GM23338 (cell line): ENCODE measurements around the gene TACC3. TPM values are rescaled to one million over a fixed set of nuclear protein-coding genes. Genes with fewer than 3 reads are reported as not detected.

Source experiments
- ATAC-seq: fragments of 200-7000 bp; cut with Tn5 transposase; 3 replicates; pipeline ENCODE4 v1.9.1; 2020
- DNase-seq: peaks from one replicate; pipeline ENCODE4 v3.0.0-alpha.2; 2015; ENCODE audit warnings: low spot score
- H2AFZ ChIP-seq: fragments of 200-600 bp; sonication (generic); 2 replicates; pipeline ENCODE4 v1.8.0; 2016; ENCODE audit warnings: antibody characterized with exemption, mild to moderate bottlenecking, moderate library complexity
- H3F3A ChIP-seq: fragments of 200-600 bp; sonication (generic); replicated peaks from 2 replicates; pipeline ENCODE4 v1.8.0; 2017; ENCODE audit warnings: antibody characterized with exemption, mixed run types, low read depth
- H3K27ac ChIP-seq: fragments of 200-600 bp; sonication (generic); 2 replicates; pipeline ENCODE4 v1.6.1; 2016; ENCODE audit warnings: low read depth
- H3K27me3 ChIP-seq: fragments of 200-600 bp; sonication (generic); 2 replicates; pipeline ENCODE4 v1.8.0; 2016; ENCODE audit warnings: mild to moderate bottlenecking, mixed run types, moderate library complexity; ENCODE audit not compliant: insufficient read depth
- H3K36me3 ChIP-seq: fragments of 200-600 bp; sonication (generic); 2 replicates; pipeline ENCODE4 v1.8.0; 2016; ENCODE audit warnings: mild to moderate bottlenecking; ENCODE audit not compliant: insufficient read depth
- H3K4me1 ChIP-seq: fragments of 200-600 bp; sonication (generic); 2 replicates; pipeline ENCODE4 v1.8.0; 2016; ENCODE audit warnings: mild to moderate bottlenecking, moderate library complexity; ENCODE audit not compliant: insufficient read depth
- H3K4me2 ChIP-seq: fragments of 200-600 bp; sonication (generic); 2 replicates; pipeline ENCODE4 v1.7.1; 2017; ENCODE audit warnings: mixed run types
- H3K4me3 ChIP-seq: fragments of 200-600 bp; sonication (generic); 2 replicates; pipeline ENCODE4 v1.6.1; 2016; ENCODE audit warnings: mixed run types
- H3K79me2 ChIP-seq: fragments of 200-600 bp; sonication (generic); replicated peaks from 2 replicates; pipeline ENCODE4 v1.8.0; 2017; ENCODE audit warnings: mild to moderate bottlenecking; ENCODE audit not compliant: insufficient read depth
- H3K9me2 ChIP-seq: fragments of 200-600 bp; sonication (generic); 2 replicates; pipeline ENCODE4 v1.8.0; 2017; ENCODE audit not compliant: insufficient read depth
- H4K20me1 ChIP-seq: fragments of 200-600 bp; sonication (generic); replicated peaks from 2 replicates; pipeline ENCODE4 v1.8.0; 2017; ENCODE audit warnings: mild to moderate bottlenecking; ENCODE audit not compliant: insufficient read depth
- H3K27ac Mint-ChIP-seq: 2 replicates; pipeline ENCODE4 v1.8.0; 2020; ENCODE audit warnings: inconsistent platforms, mild to moderate bottlenecking, moderate library complexity, mixed read lengths
- H3K27me3 Mint-ChIP-seq: 3 replicates; pipeline ENCODE4 v1.8.0; 2022; ENCODE audit warnings: low read depth, mild to moderate bottlenecking, moderate library complexity, mixed read lengths, inconsistent platforms; ENCODE audit not compliant: insufficient read depth, poor library complexity
- H3K36me3 Mint-ChIP-seq: 3 replicates; pipeline ENCODE4 v1.8.0; 2021; ENCODE audit warnings: low read depth, mild to moderate bottlenecking, inconsistent platforms, moderate library complexity, mixed read lengths
- H3K4me1 Mint-ChIP-seq: 3 replicates; pipeline ENCODE4 v1.8.0; 2020; ENCODE audit warnings: mild to moderate bottlenecking, inconsistent platforms, mixed read lengths
- H3K4me3 Mint-ChIP-seq: 3 replicates; pipeline ENCODE4 v1.8.0; 2021; ENCODE audit warnings: moderate library complexity, mild to moderate bottlenecking, inconsistent platforms, mixed read lengths
- H3K9me3 Mint-ChIP-seq: 3 replicates; pipeline ENCODE4 v1.8.0; 2020; ENCODE audit warnings: moderate library complexity, mild to moderate bottlenecking, inconsistent platforms, mixed read lengths
- CREB1 ChIP-seq: fragments of 250-450 bp; sonication (Bioruptor Pico); IDR thresholded peaks from 2 replicates; pipeline ENCODE4 v1.5.0; 2020; ENCODE audit warnings: low read depth, mild to moderate bottlenecking, moderate library complexity
- CTCF ChIP-seq, 2 experiments: fragments of 200-600 bp in 1 of 2; sonication (generic) in 1 of 2; conservative IDR thresholded peaks; 2 replicates each; pipeline versions ENCODE4 v1.5.1 to v1.6.1; 2016 to 2017; ENCODE audit warnings: antibody characterized with exemption in 2 of 2, low read depth in 2 of 2, mild to moderate bottlenecking in 2 of 2, moderate library complexity in 1 of 2
- EZH2 ChIP-seq: fragments of 200-600 bp; sonication (generic); IDR thresholded peaks from one replicate; pipeline ENCODE4 v1.8.0; 2017; ENCODE audit warnings: antibody characterized with exemption, mild to moderate bottlenecking, low read depth; ENCODE audit not compliant: unreplicated experiment
- EZH2phosphoT487 ChIP-seq: fragments of 200-600 bp; sonication (generic); IDR thresholded peaks from one replicate; pipeline ENCODE4 v1.8.1; 2018; ENCODE audit warnings: antibody characterized with exemption; ENCODE audit not compliant: unreplicated experiment
- JUNB ChIP-seq: IDR thresholded peaks from one replicate; pipeline ENCODE4 v1.6.1; 2016; ENCODE audit warnings: antibody characterized with exemption; ENCODE audit not compliant: unreplicated experiment
- NANOG ChIP-seq: IDR thresholded peaks from 2 replicates; pipeline ENCODE4 v1.6.1; 2016; ENCODE audit warnings: antibody characterized with exemption, borderline replicate concordance
- POLR2AphosphoS5 ChIP-seq: IDR thresholded peaks from 2 replicates; pipeline ENCODE4 v1.6.1; 2016; ENCODE audit warnings: antibody characterized with exemption, low read depth
- STAT1 ChIP-seq: IDR thresholded peaks from one replicate; pipeline ENCODE4 v1.6.1; 2016; ENCODE audit warnings: antibody characterized with exemption; ENCODE audit not compliant: unreplicated experiment
- ZNF114 ChIP-seq: fragments of 250-450 bp; sonication (Bioruptor Pico); IDR thresholded peaks from 2 replicates; pipeline ENCODE4 v1.5.0; 2020; ENCODE audit warnings: mild to moderate bottlenecking, moderate library complexity
- ZNF331 ChIP-seq: fragments of 250-450 bp; sonication (Bioruptor Pico); IDR thresholded peaks from 2 replicates; pipeline ENCODE4 v1.5.0; 2020; ENCODE audit warnings: low read depth, mild to moderate bottlenecking, moderate library complexity
- polyA plus RNA-seq: library from polyadenylated mRNA; unstranded; fragments of >200 nt; fragmentation: Nextera tagmentation; extraction: Ambion mirVana; gene quantifications from 2 replicates; pipeline ENCODE4 v1.2.1, GENCODE V29; 2016
- total RNA-seq: library from RNA; depleted of rRNA; stranded (reverse); fragments of >200 nt; shearing (Covaris generic); gene quantifications from 2 replicates; pipeline ENCODE4 v1.2.3, GENCODE V29; 2014
- TF ChIP-seq, protein P1 (sequence below): fragments of 250-450 bp; sonication (Bioruptor Pico); IDR thresholded peaks from 2 replicates; pipeline ENCODE4 v1.5.0; 2020; ENCODE audit warnings: mild to moderate bottlenecking, moderate library complexity
- TF ChIP-seq, protein P2 (sequence below): IDR thresholded peaks from one replicate; pipeline ENCODE4 v1.6.1; 2018; ENCODE audit warnings: antibody characterized with exemption; ENCODE audit not compliant: unreplicated experiment
- TF ChIP-seq, protein P3 (sequence below): IDR thresholded peaks from 2 replicates; pipeline ENCODE4 v1.6.1; 2016; ENCODE audit warnings: antibody characterized with exemption

TACC3 gene
- total and polyA plus RNA-seq, 2 experiments from 2014 or later: 120 TPM

- ATAC-seq (no peak), DNase-seq (no peak)
- Histone ChIP-seq H3K79me2 (peaks cover 3% of the 10 kb centered on the region; the same call in 1 of the 2 replicates), H3K4me1 (no peaks in the 10 kb centered on the region), H3K4me2 (no peak overlapping the region), H3K27me3 (no peaks in the 10 kb centered on the region), H2AFZ (no peak overlapping the region), H3K36me3 (peaks cover 35% of the 10 kb centered on the region), H3F3A (no peaks in the 10 kb centered on the region), H3K4me3 (no peak overlapping the region), H3K9me2 (no peaks in the 10 kb centered on the region), H4K20me1 (peaks cover 32% of the 10 kb centered on the region), H3K27ac (no peak overlapping the region)
- Mint-ChIP-seq H3K27ac (no peak overlapping the region), H3K36me3 (peaks cover 82% of the 10 kb centered on the region), H3K9me3 (no peaks in the 10 kb centered on the region), H3K27me3 (peaks cover 6% of the 10 kb centered on the region), H3K4me3 (no peak overlapping the region), H3K4me1 (no peaks in the 10 kb centered on the region)
- TF ChIP-seq EZH2: no peak
- TF ChIP-seq CREB1 (CRISPR knock-in tag): no peak
- no peak for TF ChIP-seq NANOG
- TF ChIP-seq JUNB: no peak
- no peak for TF ChIP-seq STAT1
- TF ChIP-seq, protein P1, sequence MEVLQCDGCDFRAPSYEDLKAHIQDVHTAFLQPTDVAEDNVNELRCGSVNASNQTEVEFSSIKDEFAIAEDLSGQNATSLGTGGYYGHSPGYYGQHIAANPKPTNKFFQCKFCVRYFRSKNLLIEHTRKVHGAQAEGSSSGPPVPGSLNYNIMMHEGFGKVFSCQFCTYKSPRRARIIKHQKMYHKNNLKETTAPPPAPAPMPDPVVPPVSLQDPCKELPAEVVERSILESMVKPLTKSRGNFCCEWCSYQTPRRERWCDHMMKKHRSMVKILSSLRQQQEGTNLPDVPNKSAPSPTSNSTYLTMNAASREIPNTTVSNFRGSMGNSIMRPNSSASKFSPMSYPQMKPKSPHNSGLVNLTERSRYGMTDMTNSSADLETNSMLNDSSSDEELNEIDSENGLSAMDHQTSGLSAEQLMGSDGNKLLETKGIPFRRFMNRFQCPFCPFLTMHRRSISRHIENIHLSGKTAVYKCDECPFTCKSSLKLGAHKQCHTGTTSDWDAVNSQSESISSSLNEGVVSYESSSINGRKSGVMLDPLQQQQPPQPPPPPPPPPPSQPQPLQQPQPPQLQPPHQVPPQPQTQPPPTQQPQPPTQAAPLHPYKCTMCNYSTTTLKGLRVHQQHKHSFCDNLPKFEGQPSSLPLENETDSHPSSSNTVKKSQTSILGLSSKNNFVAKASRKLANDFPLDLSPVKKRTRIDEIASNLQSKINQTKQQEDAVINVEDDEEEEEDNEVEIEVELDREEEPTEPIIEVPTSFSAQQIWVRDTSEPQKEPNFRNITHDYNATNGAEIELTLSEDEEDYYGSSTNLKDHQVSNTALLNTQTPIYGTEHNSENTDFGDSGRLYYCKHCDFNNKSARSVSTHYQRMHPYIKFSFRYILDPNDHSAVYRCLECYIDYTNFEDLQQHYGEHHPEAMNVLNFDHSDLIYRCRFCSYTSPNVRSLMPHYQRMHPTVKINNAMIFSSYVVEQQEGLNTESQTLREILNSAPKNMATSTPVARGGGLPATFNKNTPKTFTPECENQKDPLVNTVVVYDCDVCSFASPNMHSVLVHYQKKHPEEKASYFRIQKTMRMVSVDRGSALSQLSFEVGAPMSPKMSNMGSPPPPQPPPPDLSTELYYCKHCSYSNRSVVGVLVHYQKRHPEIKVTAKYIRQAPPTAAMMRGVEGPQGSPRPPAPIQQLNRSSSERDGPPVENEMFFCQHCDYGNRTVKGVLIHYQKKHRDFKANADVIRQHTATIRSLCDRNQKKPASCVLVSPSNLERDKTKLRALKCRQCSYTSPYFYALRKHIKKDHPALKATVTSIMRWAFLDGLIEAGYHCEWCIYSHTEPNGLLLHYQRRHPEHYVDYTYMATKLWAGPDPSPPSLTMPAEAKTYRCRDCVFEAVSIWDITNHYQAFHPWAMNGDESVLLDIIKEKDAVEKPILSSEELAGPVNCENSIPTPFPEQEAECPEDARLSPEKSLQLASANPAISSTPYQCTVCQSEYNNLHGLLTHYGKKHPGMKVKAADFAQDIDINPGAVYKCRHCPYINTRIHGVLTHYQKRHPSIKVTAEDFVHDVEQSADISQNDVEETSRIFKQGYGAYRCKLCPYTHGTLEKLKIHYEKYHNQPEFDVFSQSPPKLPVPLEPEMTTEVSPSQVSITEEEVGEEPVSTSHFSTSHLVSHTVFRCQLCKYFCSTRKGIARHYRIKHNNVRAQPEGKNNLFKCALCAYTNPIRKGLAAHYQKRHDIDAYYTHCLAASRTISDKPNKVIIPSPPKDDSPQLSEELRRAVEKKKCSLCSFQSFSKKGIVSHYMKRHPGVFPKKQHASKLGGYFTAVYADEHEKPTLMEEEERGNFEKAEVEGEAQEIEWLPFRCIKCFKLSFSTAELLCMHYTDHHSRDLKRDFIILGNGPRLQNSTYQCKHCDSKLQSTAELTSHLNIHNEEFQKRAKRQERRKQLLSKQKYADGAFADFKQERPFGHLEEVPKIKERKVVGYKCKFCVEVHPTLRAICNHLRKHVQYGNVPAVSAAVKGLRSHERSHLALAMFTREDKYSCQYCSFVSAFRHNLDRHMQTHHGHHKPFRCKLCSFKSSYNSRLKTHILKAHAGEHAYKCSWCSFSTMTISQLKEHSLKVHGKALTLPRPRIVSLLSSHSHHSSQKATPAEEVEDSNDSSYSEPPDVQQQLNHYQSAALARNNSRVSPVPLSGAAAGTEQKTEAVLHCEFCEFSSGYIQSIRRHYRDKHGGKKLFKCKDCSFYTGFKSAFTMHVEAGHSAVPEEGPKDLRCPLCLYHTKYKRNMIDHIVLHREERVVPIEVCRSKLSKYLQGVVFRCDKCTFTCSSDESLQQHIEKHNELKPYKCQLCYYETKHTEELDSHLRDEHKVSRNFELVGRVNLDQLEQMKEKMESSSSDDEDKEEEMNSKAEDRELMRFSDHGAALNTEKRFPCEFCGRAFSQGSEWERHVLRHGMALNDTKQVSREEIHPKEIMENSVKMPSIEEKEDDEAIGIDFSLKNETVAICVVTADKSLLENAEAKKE (CRISPR knock-in tag): no peak
- TF ChIP-seq CTCF (conservative IDR thresholded peaks at IDR 0.05; ENCODE audit: low read depth in 2 of 2): no peak
- TF ChIP-seq, protein P2, sequence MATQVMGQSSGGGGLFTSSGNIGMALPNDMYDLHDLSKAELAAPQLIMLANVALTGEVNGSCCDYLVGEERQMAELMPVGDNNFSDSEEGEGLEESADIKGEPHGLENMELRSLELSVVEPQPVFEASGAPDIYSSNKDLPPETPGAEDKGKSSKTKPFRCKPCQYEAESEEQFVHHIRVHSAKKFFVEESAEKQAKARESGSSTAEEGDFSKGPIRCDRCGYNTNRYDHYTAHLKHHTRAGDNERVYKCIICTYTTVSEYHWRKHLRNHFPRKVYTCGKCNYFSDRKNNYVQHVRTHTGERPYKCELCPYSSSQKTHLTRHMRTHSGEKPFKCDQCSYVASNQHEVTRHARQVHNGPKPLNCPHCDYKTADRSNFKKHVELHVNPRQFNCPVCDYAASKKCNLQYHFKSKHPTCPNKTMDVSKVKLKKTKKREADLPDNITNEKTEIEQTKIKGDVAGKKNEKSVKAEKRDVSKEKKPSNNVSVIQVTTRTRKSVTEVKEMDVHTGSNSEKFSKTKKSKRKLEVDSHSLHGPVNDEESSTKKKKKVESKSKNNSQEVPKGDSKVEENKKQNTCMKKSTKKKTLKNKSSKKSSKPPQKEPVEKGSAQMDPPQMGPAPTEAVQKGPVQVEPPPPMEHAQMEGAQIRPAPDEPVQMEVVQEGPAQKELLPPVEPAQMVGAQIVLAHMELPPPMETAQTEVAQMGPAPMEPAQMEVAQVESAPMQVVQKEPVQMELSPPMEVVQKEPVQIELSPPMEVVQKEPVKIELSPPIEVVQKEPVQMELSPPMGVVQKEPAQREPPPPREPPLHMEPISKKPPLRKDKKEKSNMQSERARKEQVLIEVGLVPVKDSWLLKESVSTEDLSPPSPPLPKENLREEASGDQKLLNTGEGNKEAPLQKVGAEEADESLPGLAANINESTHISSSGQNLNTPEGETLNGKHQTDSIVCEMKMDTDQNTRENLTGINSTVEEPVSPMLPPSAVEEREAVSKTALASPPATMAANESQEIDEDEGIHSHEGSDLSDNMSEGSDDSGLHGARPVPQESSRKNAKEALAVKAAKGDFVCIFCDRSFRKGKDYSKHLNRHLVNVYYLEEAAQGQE: no peak
- no peak for TF ChIP-seq ZNF331 (CRISPR knock-in tag)
- TF ChIP-seq POLR2AphosphoS5: no peak
- no peak for TF ChIP-seq ZNF114 (CRISPR knock-in tag)
- TF ChIP-seq, protein P3, sequence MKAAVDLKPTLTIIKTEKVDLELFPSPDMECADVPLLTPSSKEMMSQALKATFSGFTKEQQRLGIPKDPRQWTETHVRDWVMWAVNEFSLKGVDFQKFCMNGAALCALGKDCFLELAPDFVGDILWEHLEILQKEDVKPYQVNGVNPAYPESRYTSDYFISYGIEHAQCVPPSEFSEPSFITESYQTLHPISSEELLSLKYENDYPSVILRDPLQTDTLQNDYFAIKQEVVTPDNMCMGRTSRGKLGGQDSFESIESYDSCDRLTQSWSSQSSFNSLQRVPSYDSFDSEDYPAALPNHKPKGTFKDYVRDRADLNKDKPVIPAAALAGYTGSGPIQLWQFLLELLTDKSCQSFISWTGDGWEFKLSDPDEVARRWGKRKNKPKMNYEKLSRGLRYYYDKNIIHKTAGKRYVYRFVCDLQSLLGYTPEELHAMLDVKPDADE: no peak
- TF ChIP-seq EZH2phosphoT487: no peak
Observed at GRCh38 chr4:1695913-1696312, 25.4 kb upstream of the TACC3 start.
